WTC11 (cell line): ENCODE measurements around the gene FADD.

ENCODE experiments used
- ELF4 ChIP-seq: sonication (generic); formaldehyde crosslinking; IDR thresholded peaks from 2 replicates; pipeline ENCODE4 v1.8.1; 2022; ENCODE audit warnings: low read depth, mild to moderate bottlenecking, moderate library complexity, missing genetic modification reagents
- TF ChIP-seq, protein P1 (sequence below): fragments of 200-600 bp; IDR thresholded peaks from 2 replicates; pipeline ENCODE4 v1.8.0; 2022; ENCODE audit warnings: antibody characterized with exemption

DNA sequence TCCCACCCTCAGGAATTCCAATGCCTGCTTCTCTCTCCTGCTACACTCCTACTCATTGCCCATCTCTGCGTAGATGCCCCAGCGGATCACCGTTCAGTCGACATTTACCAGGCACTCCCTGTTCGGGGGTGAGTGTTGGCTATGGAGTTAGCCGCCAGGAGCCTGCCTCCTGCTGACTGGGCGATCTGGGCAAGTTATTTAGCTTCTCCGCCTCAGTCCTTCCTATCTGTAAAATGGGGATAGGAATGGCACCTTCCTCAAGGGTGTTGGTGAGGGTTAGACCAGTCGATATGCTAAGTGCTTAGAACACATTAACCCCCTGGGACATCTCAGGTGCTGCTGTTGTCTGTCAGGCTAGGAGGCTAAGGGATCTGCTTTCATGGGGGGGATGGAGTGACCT lies 30.9 kb downstream of the FADD start:
- TF ChIP-seq, protein P1, sequence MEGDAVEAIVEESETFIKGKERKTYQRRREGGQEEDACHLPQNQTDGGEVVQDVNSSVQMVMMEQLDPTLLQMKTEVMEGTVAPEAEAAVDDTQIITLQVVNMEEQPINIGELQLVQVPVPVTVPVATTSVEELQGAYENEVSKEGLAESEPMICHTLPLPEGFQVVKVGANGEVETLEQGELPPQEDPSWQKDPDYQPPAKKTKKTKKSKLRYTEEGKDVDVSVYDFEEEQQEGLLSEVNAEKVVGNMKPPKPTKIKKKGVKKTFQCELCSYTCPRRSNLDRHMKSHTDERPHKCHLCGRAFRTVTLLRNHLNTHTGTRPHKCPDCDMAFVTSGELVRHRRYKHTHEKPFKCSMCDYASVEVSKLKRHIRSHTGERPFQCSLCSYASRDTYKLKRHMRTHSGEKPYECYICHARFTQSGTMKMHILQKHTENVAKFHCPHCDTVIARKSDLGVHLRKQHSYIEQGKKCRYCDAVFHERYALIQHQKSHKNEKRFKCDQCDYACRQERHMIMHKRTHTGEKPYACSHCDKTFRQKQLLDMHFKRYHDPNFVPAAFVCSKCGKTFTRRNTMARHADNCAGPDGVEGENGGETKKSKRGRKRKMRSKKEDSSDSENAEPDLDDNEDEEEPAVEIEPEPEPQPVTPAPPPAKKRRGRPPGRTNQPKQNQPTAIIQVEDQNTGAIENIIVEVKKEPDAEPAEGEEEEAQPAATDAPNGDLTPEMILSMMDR: no peak
- no peak for TF ChIP-seq ELF4 (CRISPR knock-in tag)
